HG02759 (cell line): Measurements from ENCODE around the gene PLAU.
A peak's percentile ranks its signal among the peaks of the same experiment; 100 is the strongest.
"Not testable (repeated sequence)": the region's sequence is repeated elsewhere in the genome, so short reads cannot be mapped to it uniquely, and the experiment has no call there.

Source experiments
- ATAC-seq: cut with Tn5 transposase; IDR thresholded peaks from one replicate; pipeline ENCODE4 v1.9.1; 2021; ENCODE audit warnings: mild to moderate bottlenecking, moderate library complexity; ENCODE audit not compliant: unreplicated experiment

The PLAU gene

DNA sequence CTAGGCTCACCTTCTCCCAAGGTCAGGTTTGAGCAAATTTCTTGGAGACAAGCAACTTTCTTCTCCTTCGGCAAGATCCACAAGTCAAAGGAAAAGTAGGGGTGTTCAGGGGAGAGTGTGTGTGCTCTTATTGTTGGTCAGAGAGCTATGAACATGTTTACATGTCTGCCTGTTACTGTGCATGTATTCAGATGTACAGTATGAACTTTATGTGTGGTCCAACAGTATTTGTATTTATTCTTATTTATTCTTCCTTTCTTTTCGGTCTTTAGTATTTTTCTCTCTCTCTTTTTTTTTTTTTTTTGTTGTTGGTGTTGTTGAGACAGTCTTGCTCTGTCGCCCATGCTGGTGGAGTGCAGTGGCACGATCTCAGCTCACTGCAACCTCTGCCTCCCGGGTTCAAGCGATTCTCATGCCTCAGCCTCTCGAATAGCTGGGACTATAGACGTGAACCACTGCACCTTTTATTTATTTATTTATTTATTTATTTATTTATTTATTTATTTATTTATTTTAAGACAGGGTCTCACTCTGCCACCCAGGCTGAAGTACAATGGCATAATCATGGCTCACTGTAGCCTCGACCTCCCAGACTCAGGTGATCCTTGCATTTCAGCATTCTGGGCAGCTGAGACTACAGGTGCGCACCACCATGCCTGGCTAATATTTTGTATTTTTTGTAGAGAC, 38.2 kb downstream of the PLAU start:
- ATAC-seq, result no peak

DNA sequence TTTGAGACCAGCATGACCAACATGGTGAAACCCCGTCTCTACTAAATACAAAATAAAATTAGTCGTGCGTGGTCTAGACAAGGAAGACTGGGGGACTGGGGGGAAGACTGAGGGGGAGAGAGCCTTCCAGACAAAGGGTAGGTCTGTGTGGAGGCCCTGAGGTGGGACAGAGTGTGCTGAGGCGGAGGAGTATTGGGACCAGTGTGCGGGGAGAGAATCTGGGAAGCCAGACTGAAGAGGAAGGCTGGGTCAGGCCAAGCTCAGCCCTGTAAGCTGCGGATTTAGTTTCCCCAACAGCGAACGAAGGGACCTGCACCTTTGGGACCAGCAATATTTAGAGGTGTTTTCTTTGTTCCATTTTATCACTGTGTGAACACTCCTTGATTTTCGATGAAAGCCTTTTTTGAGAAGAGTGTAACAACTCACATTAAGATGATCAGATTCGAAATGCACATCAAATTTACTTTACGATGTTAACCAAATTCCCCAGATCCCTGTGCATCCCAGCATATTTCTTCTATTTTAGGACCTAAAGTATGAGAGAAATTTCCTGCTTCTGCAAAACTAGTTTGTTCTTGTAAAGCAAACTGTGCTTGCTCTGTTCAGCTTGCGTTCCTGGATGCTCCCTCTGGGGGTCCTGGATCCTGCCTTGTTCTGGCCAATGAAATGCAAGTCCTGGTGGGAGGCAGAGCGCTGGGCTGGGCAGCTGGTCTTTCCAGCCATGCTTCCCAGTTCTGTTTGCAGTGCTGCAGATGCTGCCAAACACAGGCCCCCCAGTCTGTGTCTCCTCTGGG, 39.4 kb downstream of the PLAU start:
- no peak for ATAC-seq

DNA sequence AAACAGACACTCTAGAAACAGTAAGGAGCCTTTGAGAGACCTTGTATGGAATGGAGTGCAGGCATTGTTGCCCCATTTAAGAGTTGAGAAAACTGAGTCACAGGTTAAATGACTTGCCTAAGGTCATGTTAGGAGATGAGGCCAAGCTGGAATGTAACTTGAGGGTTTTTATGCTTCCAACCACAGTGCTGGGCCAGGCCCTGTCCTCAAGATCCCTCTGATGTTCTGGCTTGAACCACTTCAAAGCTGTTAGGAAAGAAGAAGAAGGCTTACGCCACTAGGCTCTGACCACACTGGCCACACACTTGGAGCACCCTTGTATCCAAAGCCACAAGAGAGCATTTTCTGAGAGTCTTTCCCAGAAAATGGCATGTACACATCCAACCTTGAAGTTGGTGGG, 42.7 kb downstream of the PLAU start:
- no peak for ATAC-seq

DNA sequence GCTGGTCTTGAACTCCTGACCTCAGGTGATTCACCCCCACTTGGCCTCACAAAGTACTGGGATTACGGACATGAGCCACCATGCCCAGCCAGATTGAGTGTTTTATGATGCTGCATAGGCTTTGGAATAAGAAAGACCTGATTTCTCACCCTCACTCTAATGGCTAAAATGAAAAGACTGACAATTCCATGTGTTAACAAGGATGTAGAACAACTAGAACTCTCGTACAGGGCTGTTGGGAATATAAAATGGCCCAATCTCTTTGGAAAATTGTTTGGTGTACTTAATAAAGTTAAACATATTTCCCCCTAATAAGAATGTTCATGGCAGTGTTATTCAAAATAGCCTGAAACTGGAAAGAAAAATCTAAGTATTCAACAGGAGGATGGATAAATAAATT, 43.8 kb downstream of the PLAU start:
- ATAC-seq, result no peak

DNA sequence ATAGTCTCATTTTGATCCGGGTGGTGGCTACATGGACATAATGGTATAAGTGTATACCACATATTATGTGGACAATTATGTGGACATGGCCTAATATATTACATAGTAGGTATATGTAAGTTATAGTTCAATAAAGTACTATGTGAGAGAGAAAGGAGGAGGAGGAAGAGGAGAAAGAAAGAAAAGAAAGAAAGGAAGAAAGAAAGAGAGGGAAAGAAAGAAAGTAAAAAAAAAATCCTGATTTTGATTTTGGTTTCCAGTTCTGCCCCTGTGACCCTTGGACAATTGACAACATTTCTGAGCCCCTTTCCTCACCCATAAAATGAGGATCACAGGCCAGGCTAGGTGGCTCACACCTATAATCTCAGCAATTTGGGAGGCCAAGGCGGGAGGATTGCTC, 44.8 kb downstream of the PLAU start:
- ATAC-seq, result no peak

DNA sequence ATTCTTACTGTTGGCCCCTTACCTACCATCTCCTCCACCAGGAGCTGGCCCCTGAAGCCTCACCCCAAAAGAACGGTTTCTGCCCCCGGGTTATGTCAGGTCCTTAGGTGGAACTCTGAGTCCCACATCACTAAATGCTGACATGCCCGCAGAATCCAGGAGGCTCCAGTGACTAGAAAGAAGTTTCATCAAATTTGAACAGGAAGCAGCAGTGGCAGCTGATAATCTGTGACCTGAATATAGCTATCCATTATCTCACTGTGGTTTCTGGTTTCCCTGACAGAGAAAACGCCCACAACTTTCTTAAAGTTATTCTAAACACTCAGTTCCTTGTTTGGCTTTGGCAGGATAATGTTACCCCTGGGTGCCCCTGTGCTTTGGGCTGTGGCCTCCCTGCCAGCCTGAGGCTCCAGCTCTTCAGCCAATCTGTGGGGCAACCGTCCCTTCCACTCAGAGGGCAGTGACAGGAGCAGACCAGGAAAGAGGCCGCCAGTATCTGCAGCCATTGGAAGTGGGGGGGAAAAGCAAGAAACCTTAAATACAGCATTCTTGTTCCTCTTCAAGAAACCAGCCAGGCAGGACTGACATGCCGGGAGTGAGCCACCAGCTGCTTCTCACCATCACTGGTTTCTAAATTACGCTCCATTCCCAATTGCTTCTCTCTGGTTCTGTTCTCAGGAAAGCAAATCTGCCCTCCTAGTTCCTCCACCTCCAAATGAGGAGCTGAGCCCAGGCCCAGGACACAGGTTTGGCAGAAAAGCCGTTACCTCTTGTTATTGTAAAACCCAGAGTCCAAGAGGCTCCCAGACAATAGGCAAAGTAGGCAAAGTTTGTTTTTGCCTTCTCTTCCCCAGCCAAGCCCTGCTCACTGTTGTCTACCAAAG, 45.8 kb downstream of the PLAU start:
- ATAC-seq, result peak; percentile 59

DNA sequence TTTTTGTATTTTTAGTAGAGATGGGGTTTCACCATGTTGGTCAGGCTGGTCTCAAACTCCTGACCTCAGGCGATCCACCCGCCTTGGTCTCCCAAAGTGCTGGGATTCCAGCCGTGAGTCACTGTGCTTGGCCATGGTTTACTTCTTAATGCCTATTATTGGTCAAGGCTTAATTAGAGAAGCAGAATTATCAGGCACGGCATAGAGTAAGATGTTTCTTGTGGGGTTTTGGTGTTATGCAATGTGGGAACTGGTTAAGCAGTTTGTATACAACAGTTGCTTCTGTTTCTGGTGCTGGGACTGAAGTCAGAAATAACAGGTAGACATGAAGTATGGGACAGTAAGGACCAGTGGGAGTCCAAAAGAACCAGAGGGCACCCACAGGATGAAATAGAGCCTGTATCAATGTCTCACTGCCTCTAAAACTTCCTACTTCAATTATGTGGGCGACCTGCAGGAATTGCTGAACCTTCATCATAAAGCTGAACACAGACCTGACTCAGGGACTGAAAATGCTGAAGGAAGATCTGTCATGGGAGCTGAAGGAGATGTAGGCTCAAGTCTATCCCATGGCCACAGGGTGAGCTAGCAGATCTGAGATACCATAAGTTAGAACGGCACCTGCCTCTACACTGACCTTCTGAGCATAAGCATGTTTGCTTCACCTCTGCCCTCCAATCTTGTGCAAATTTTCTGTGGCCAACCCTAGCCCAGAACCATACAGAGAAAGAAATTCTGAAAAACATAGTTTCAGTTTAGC, 48.7 kb downstream of the PLAU start:
- ATAC-seq, result no peak

DNA sequence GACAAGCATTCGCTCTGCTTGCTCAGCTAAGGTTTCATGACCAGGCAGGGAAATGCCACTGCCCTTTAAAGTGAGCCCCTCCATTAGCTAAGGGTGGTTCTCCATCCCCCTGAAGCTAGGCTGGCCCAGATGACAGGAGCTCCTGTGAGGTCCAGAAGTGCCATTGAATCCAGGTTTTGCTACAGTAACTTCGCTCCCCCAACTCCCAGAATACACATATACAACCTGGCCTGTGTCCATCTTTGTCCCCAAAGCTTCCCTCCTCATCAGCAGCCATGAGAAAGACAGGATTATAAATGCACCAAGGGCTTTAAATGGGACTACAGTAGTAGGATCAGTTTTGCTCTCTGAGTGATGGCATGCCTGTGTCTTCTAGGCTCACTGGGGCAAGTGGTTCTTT, 51.5 kb downstream of the PLAU start:
- ATAC-seq, result no peak

DNA sequence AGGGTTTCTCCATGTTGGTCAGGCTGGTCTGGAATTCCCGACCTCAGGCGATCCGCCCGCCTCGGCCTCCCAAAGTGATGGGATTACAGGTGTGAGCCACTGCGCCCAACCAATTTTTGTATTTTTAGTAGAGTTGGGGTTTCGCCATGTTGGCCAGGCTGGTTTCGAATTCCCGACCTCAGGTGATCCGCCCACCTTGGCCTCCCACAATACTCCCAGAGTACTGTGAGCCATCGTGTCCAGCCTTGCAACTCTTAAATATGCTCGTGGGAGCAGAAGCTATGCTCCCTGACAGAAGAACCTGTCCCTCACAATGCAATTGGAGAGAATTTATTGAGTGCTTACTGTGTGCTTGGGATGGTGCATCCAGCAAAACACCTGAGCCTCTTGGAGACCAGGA, 52.6 kb downstream of the PLAU start:
- ATAC-seq, result not testable (repeated sequence)

DNA sequence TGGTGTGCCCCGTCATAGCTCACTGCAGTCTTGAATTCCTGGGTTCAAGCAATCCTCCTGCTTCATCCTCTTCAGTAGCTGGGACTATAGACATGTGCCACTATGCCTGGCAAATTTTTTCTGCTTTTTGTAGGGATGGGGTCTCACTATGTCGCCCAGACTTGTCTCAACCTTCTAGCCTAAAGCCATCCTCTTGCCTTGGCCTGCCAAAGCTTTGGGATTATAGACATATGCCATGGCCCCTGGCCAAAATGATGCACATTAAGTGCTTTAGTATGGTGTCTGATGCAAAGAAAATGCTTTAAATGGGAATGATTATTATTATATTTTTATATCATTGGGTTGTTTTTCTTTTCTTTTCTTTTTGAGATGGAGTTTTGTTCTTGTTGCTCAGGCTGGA, 53.8 kb downstream of the PLAU start:
- no peak for ATAC-seq

DNA sequence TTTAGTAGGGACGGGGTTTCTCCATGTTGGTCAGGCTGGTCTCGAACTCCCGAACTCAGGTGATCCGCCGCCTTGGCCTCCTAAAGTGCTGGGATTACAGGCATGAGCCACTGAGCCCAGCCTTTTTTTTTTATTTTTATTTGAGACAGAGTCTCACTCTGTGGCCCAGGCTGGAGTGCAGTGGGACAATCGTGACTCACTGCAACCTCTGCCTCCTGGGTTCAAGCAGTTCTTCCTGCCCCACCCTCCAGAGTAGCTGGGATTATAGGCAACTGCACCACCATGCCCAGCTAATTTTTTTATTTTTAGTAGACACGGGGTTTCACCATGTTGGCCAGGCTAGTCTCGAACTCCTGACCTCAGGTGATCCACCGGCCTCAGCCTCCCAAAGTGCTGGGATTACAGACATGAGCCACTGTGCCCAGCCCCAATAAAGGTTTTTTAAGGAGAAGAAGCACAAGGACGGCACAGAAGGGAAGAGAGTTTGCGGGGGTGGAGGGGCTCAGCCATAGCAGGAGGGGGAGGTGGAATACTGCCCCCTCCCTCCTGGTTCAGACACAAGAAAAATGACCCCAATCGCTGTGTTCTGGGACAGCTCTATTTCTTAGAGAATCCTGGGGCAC, 54.4 kb downstream of the PLAU start:
- ATAC-seq, result not testable (repeated sequence)

DNA sequence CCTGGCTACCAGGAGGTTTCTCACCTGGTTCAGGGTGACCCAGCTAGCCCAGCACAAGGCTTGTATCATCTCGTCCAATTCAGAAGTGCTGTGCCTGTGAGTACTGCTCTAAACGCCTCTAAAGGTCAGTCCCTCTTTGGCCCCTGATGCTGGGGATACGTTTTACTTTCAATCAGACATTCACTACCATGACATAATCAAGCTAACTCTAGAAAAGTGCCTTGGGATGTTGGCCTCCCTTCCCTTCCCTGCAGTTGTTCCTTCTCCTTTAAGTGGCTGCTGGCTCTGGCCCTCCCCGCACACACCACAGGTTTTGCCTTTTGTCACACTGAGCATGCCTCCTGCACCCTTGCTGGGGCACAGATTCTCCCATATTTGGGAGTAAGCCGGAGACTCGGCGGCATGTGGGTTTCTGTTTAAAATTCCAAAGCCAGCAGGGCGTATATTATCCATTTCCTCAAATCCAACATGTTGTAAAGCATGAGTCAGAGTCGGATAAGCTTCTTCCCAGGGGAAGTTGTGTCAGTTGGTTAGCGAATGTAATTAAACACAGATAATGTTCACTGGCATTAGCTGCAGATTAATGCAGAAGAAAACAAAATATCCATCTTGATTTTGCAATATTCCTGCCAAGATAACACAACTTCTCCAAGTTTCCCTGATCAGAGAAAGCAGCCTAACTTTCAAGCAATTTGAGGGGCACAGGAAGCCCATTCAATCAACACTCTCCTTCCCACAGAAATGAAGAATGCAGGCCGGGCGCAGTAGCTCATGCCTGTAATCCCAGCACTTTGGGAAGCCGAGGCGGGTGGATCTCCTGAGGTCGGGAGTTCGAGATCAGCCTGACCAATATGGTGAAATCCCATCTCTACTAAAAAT, 55.2 kb downstream of the PLAU start:
- ATAC-seq, result no peak

DNA sequence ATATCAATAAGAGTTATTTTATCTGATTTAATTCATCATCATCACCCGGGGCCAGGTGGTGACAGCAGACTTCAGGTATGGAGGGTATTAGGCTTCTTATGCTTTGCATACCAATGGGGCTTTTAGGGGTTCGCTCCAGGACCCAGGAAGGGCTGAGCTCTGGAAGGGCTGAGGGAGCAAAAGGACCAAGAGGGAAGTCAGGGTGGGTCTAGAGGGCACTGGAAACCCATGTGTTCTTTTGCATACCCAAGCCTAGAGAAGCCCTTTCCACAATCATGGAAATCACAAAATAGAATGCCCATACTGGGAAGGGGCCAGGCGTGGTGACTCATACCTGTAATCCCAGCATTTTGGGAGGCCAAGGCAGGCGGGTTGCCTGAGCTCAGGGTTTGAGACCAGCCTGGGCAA, 56.1 kb downstream of the PLAU start:
- ATAC-seq, result no peak
